Suprapubic skin (tissue), 4 donors: ENCODE data around the gene SV2C. TPM values are rescaled to one million over a fixed set of nuclear protein-coding genes. Genes with fewer than 3 reads are reported as not detected.
"Not testable (repeated sequence)": the region's sequence is repeated elsewhere in the genome, so short reads cannot be mapped to it uniquely, and the experiment has no call there.

Source experiments
- DNase-seq, 2 donors: peaks; one replicate each; pipeline ENCODE4 v3.0.0-alpha.2; 2019; ENCODE audit warnings: low spot score in 2 of 2
- H3K27ac ChIP-seq: fragments of 200-600 bp; sonication (generic); one replicate; pipeline ENCODE4 v1.5.1; 2019
- H3K27me3 ChIP-seq: fragments of 200-600 bp; sonication (generic); one replicate; pipeline ENCODE4 v1.5.1; 2019
- H3K36me3 ChIP-seq: fragments of 200-600 bp; sonication (generic); one replicate; pipeline ENCODE4 v1.5.1; 2019
- H3K4me1 ChIP-seq: fragments of 200-600 bp; sonication (generic); one replicate; pipeline ENCODE4 v1.5.1; 2019
- H3K4me3 ChIP-seq: fragments of 200-600 bp; sonication (generic); one replicate; pipeline ENCODE4 v1.5.1; 2019; ENCODE audit warnings: mild to moderate bottlenecking
- H3K9me3 ChIP-seq: fragments of 200-600 bp; sonication (generic); one replicate; pipeline ENCODE4 v1.5.1; 2019
- CTCF ChIP-seq, 2 donors: fragments of 200-600 bp in 1 of 2; fragments of 450-650 bp in 1 of 2; sonication (generic) in 1 of 2; IDR thresholded peaks; one replicate each; pipeline ENCODE4 v1.5.1; 2016 to 2019; ENCODE audit warnings: antibody characterized with exemption in 2 of 2, mild to moderate bottlenecking in 1 of 2, moderate library complexity in 1 of 2
- EP300 ChIP-seq: sonication (generic); formaldehyde crosslinking; IDR thresholded peaks from one replicate; pipeline ENCODE4 v1.6.1; 2017; ENCODE audit warnings: antibody characterized with exemption
- POLR2A ChIP-seq, 2 donors: fragments of 450-650 bp; IDR thresholded peaks; one replicate each; pipeline ENCODE4 v1.6.1; 2017; ENCODE audit warnings: antibody characterized with exemption in 2 of 2, mild to moderate bottlenecking in 2 of 2, moderate library complexity in 2 of 2
- POLR2AphosphoS5 ChIP-seq, 3 donors: sonication (generic); formaldehyde crosslinking; IDR thresholded peaks; one replicate each; pipeline ENCODE4 v1.6.1; 2017; ENCODE audit warnings: antibody characterized with exemption in 3 of 3
- WGBS: methylation state at CpG from one replicate; pipeline ENCODE4 v1.1.5; 2018; 5-methylcytosine and 5-hydroxymethylcytosine counted together
- total RNA-seq, 4 donors: library from RNA; depleted of rRNA; stranded (reverse); fragments of >200 nt; gene quantifications; one replicate each; pipeline ENCODE4 v1.1.0, GENCODE V29; 2016

The SV2C gene
- total RNA-seq, 4 donors from 2014 or later = 0.16 to 0.30 (median 0.23) TPM; not detected in 1

GRCh38 chr5:76299592-76299991 is 216.4 kb downstream of the SV2C start:
- H3K36me3 ChIP-seq = no peaks in the 10 kb centered on the region
- peaks cover 8% of the 10 kb centered on the region for H3K4me1 ChIP-seq
- H3K27me3 ChIP-seq = no peaks in the 10 kb centered on the region
- 79% methylated on average over 2 of the region's 2 CpGs for WGBS
- H3K4me3 ChIP-seq = no peak overlapping the region
- H3K9me3 ChIP-seq = no peaks in the 10 kb centered on the region
- TF ChIP-seq CTCF (IDR thresholded peaks at IDR 0.05) = no peak
- no peak for TF ChIP-seq POLR2AphosphoS5 (IDR thresholded peaks at IDR 0.05)
- TF ChIP-seq EP300 = no peak
- TF ChIP-seq POLR2A (IDR thresholded peaks at IDR 0.05) = no peak
- no peak for DNase-seq
- H3K27ac ChIP-seq = no peak overlapping the region

GRCh38 chr5:76301932-76302331 is 218.7 kb downstream of the SV2C start:
- DNase-seq, H3K4me3 ChIP-seq, H3K36me3 ChIP-seq, H3K9me3 ChIP-seq, H3K27me3 ChIP-seq, H3K4me1 ChIP-seq, H3K27ac ChIP-seq: not testable (repeated sequence)
- 27% methylated on average over 1 of the region's 1 CpG for WGBS

- H3K27ac ChIP-seq, DNase-seq, H3K36me3 ChIP-seq, H3K4me1 ChIP-seq, H3K9me3 ChIP-seq, H3K27me3 ChIP-seq, H3K4me3 ChIP-seq: not testable (repeated sequence)
Measured at GRCh38 chr5:76302661-76303060, 219.5 kb downstream of the SV2C start.

- no peaks in the 10 kb centered on the region for H3K9me3 ChIP-seq
- H3K27me3 ChIP-seq = no peaks in the 10 kb centered on the region
- no peaks in the 10 kb centered on the region for H3K36me3 ChIP-seq
- peaks cover 8% of the 10 kb centered on the region for H3K4me1 ChIP-seq
- no peak overlapping the region for H3K4me3 ChIP-seq
- DNase-seq = no peak
- TF ChIP-seq CTCF (IDR thresholded peaks at IDR 0.05) (no peak), POLR2A (IDR thresholded peaks at IDR 0.05) (no peak), EP300 (no peak), POLR2AphosphoS5 (IDR thresholded peaks at IDR 0.05) (no peak)
- H3K27ac ChIP-seq = no peak overlapping the region
- WGBS = 49% methylated on average over 7 of the region's 7 CpGs
Measured at GRCh38 chr5:76303921-76304320, 220.7 kb downstream of the SV2C start.

- DNase-seq = no peak
- H3K4me3 ChIP-seq = no peak overlapping the region
- H3K27ac ChIP-seq = no peak overlapping the region
- H3K9me3 ChIP-seq = no peaks in the 10 kb centered on the region
- H3K4me1 ChIP-seq = peaks cover 8% of the 10 kb centered on the region
- TF ChIP-seq POLR2AphosphoS5 (IDR thresholded peaks at IDR 0.05) (no peak), CTCF (IDR thresholded peaks at IDR 0.05) (no peak), EP300 (no peak), POLR2A (IDR thresholded peaks at IDR 0.05) (no peak)
- WGBS = 57% methylated on average over 2 of the region's 2 CpGs
- H3K36me3 ChIP-seq = no peaks in the 10 kb centered on the region
- H3K27me3 ChIP-seq = no peaks in the 10 kb centered on the region
Measured at GRCh38 chr5:76305269-76305668, 222.1 kb downstream of the SV2C start.

GRCh38 chr5:76305775-76306174 is 222.6 kb downstream of the SV2C start:
- no peaks in the 10 kb centered on the region for H3K27me3 ChIP-seq
- no peaks in the 10 kb centered on the region for H3K36me3 ChIP-seq
- H3K4me3 ChIP-seq = no peak overlapping the region
- H3K27ac ChIP-seq = no peak overlapping the region
- no peak for TF ChIP-seq POLR2A (IDR thresholded peaks at IDR 0.05)
- TF ChIP-seq POLR2AphosphoS5 (IDR thresholded peaks at IDR 0.05) = no peak
- no peak for TF ChIP-seq EP300
- no peak for TF ChIP-seq CTCF (IDR thresholded peaks at IDR 0.05)
- no peak for DNase-seq
- WGBS = 60% methylated on average over 1 of the region's 1 CpG
- H3K9me3 ChIP-seq = no peaks in the 10 kb centered on the region
- H3K4me1 ChIP-seq = peaks cover 8% of the 10 kb centered on the region
